Natural killer cell treated with Interleukin-12 subunit alpha and Interleukin-12 subunit beta and Interleukin-15 and Interleukin-18, amount 100 ng/mL, for 72 hours (primary cell): Measurements from ENCODE around the gene LRRC36. TPM values are rescaled to one million over a fixed set of nuclear protein-coding genes. Genes with fewer than 3 reads are reported as not detected.

Source experiments
- ATAC-seq, 2 donors: fragments of 150-1000 bp; cut with Tn5 transposase in 1 of 2; sonication (Bioruptor Pico), chemical (Tn5 transposase) in 1 of 2; 2 replicates each; pipeline ENCODE4 v1.10.0; 2021
- DNase-seq: peaks from one replicate; pipeline ENCODE4 v3.0.0; 2022; ENCODE audit warnings: low spot score
- H3K27ac Mint-ChIP-seq, 2 donors: 1 replicate in 1 of 2; 2 replicates in 1 of 2; pipeline ENCODE4 v1.8.0; 2022; ENCODE audit warnings: mixed read lengths in 2 of 2, mild to moderate bottlenecking in 1 of 2, moderate library complexity in 1 of 2
- H3K27me3 Mint-ChIP-seq, 2 donors: 1 replicate in 1 of 2; 2 replicates in 1 of 2; pipeline ENCODE4 v1.8.0; 2022; ENCODE audit warnings: mixed read lengths in 2 of 2
- H3K36me3 Mint-ChIP-seq: one replicate; pipeline ENCODE4 v1.8.0; 2022; ENCODE audit warnings: mixed read lengths
- H3K4me1 Mint-ChIP-seq, 2 donors: 1 replicate in 1 of 2; 2 replicates in 1 of 2; pipeline ENCODE4 v1.8.0; 2022; ENCODE audit warnings: low read depth in 2 of 2, mixed read lengths in 2 of 2, mild to moderate bottlenecking in 1 of 2
- H3K4me3 Mint-ChIP-seq: one replicate; pipeline ENCODE4 v1.8.0; 2022; ENCODE audit warnings: mixed read lengths
- H3K9me3 Mint-ChIP-seq: 2 replicates; pipeline ENCODE4 v1.8.0; 2022; ENCODE audit warnings: mixed read lengths
- total RNA-seq, 2 donors: library from RNA; stranded (reverse); gene quantifications; one replicate each; pipeline ENCODE4 v1.2.3, GENCODE V29; 2022

Gene LRRC36
- total RNA-seq, 2 donors from 2014 or later = 0.61 TPM; not detected in 1

GRCh38 chr16:67305216-67306071, 21.2 kb upstream of the LRRC36 start:
- no peaks in the 10 kb centered on the region for H3K9me3 Mint-ChIP-seq
- peaks cover 0 to 8% of the 10 kb centered on the region in 2 donors for H3K27me3 Mint-ChIP-seq
- H3K4me1 Mint-ChIP-seq = peaks cover 0 to 4% of the 10 kb centered on the region in 2 donors
- H3K4me3 Mint-ChIP-seq = no peak overlapping the region
- no peak overlapping the region for H3K27ac Mint-ChIP-seq
- ATAC-seq = no peak
- H3K36me3 Mint-ChIP-seq = no peaks in the 10 kb centered on the region
- no peak for DNase-seq

DNA sequence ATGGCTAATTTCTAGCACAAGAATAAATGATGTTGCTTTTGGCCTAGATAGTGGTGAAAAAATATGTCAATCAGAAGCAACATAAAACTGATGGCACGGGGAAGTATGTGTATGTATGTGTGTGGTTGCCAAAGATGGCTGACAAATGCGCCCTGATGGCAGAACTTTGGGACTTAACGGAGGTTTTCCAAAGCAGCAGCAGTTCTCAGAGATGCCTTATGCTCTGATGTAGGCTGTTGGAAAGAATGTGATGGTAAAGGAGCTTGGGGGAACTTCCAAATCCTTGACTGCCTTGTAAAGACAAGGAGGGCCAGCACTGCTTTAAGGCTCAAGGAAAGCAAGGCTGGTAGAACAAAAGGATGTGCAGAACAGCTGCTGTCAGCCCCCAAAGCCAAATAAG, 16.1 kb upstream of the LRRC36 start:
- DNase-seq (no peak), ATAC-seq (no peak)
- Mint-ChIP-seq H3K27ac (peak overlapping the region in 1 of 2 donors; percentile 75), H3K27me3 (peaks cover 0 to 8% of the 10 kb centered on the region in 2 donors), H3K9me3 (no peaks in the 10 kb centered on the region), H3K4me3 (no peak overlapping the region), H3K36me3 (no peaks in the 10 kb centered on the region), H3K4me1 (peaks cover 14 to 20% of the 10 kb centered on the region in 2 donors)

GRCh38 chr16:67311607-67312488, 14.8 kb upstream of the LRRC36 start:
- H3K4me3 Mint-ChIP-seq = peak overlapping the region; percentile 60
- H3K27me3 Mint-ChIP-seq = peaks cover 0 to 3% of the 10 kb centered on the region in 2 donors
- peak overlapping the region; percentile 42 to 75 for H3K27ac Mint-ChIP-seq
- H3K4me1 Mint-ChIP-seq = peaks cover 14 to 20% of the 10 kb centered on the region in 2 donors
- ATAC-seq (peak; percentile 97 to 99), DNase-seq (peak; percentile 81)
- H3K9me3 Mint-ChIP-seq = no peaks in the 10 kb centered on the region
- no peaks in the 10 kb centered on the region for H3K36me3 Mint-ChIP-seq

GRCh38 chr16:67312719-67313118, 13.9 kb upstream of the LRRC36 start:
- Mint-ChIP-seq H3K36me3 (no peaks in the 10 kb centered on the region), H3K27ac (peak overlapping the region; percentile 42 to 75), H3K4me3 (peak overlapping the region; percentile 60), H3K9me3 (no peaks in the 10 kb centered on the region), H3K27me3 (peaks cover 0 to 3% of the 10 kb centered on the region in 2 donors), H3K4me1 (peaks cover 14 to 20% of the 10 kb centered on the region in 2 donors)
- ATAC-seq = no peak
- DNase-seq = no peak

GRCh38 chr16:67317853-67318252, 8.8 kb upstream of the LRRC36 start:
- DNase-seq (no peak), ATAC-seq (no peak)
- Mint-ChIP-seq H3K9me3 (no peaks in the 10 kb centered on the region), H3K4me1 (peaks cover 0 to under 1% of the 10 kb centered on the region in 2 donors), H3K36me3 (no peaks in the 10 kb centered on the region), H3K4me3 (no peak overlapping the region), H3K27me3 (peaks cover 12 to 21% of the 10 kb centered on the region in 2 donors), H3K27ac (no peak overlapping the region)

GRCh38 chr16:67326115-67326471, 522 bp upstream of the LRRC36 start:
- ATAC-seq = peak in 1 of 2 donors; percentile 25
- H3K27ac Mint-ChIP-seq = peak overlapping the region; percentile 55 to 84
- H3K4me3 Mint-ChIP-seq = peak overlapping the region; percentile 94
- H3K36me3 Mint-ChIP-seq = no peaks in the 10 kb centered on the region
- DNase-seq = no peak
- H3K9me3 Mint-ChIP-seq = no peaks in the 10 kb centered on the region
- peaks cover 17 to 26% of the 10 kb centered on the region in 2 donors for H3K27me3 Mint-ChIP-seq
- H3K4me1 Mint-ChIP-seq = peaks cover 13 to 16% of the 10 kb centered on the region in 2 donors

DNA sequence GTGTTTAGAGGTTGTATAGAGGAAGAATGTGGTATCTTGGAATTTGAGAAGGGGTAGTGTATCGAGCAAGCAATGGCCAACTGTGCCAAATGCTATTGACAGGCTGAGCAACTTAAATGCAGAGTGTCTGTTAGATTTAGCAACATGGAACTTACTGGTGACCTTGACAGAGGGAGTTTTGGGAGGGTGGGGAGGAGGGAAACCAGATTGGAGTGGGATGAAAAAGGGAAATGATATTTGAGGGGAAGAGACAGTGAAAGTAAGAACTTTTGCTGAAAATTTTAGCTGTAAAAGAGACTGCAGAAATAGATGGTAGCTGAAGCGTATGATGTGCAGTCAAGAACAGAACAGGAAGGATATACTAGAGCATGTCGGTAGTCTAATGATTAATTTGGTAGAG, 1.1 kb downstream of the LRRC36 start:
- H3K4me1 Mint-ChIP-seq = peaks cover 13 to 16% of the 10 kb centered on the region in 2 donors
- H3K27ac Mint-ChIP-seq = no peak overlapping the region
- no peak overlapping the region for H3K4me3 Mint-ChIP-seq
- H3K9me3 Mint-ChIP-seq = no peaks in the 10 kb centered on the region
- ATAC-seq = no peak
- H3K27me3 Mint-ChIP-seq = peaks cover 10 to 21% of the 10 kb centered on the region in 2 donors
- no peak for DNase-seq
- no peaks in the 10 kb centered on the region for H3K36me3 Mint-ChIP-seq

DNA sequence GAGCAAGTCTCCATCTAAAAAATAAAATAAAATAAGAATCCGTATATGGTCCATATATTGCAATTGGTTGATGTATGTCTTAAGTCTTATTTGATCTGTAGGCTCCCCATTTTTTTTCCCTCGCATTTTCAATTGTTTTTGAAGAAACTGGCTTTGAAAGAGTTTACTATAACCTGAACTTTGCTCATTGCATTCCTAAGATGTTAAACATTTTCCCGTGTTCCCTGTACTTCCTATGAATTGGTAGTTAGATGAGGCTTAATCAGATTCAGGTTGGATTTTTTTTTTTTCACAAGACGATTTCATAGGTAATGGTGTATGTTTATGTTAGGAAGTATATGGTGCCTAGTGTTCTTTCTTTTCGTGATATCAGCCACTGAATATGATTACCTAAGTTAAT, 3.3 kb downstream of the LRRC36 start:
- peaks cover 13 to 16% of the 10 kb centered on the region in 2 donors for H3K4me1 Mint-ChIP-seq
- H3K27me3 Mint-ChIP-seq = peaks cover 0 to 6% of the 10 kb centered on the region in 2 donors
- no peaks in the 10 kb centered on the region for H3K9me3 Mint-ChIP-seq
- no peak overlapping the region for H3K4me3 Mint-ChIP-seq
- H3K27ac Mint-ChIP-seq = no peak overlapping the region
- H3K36me3 Mint-ChIP-seq = no peaks in the 10 kb centered on the region
- ATAC-seq (no peak), DNase-seq (no peak)

DNA sequence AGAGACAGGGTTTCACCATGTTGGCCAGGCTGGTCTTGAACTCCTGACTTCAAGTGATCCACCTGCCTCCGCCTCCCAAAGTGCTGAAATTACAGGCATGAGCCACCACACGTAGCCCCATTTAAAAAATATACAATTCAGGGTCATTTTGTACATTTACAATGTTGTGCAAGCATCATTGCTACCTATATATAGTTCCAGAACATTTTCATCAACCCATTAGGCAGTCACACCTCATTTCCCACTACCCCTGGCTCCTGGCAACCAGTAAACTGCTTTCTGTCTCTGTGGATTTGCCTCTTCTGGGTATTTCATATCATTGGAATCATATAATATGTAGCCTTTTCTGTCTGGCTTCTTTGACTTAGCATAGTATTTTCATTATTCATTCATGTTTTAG, 6.7 kb downstream of the LRRC36 start:
- no peaks in the 10 kb centered on the region for H3K4me1 Mint-ChIP-seq
- no peak overlapping the region for H3K4me3 Mint-ChIP-seq
- no peaks in the 10 kb centered on the region for H3K27me3 Mint-ChIP-seq
- no peaks in the 10 kb centered on the region for H3K9me3 Mint-ChIP-seq
- no peak overlapping the region for H3K27ac Mint-ChIP-seq
- ATAC-seq (no peak), DNase-seq (no peak)
- H3K36me3 Mint-ChIP-seq = no peaks in the 10 kb centered on the region

GRCh38 chr16:67336116-67336515, 9.5 kb downstream of the LRRC36 start:
- no peaks in the 10 kb centered on the region for H3K9me3 Mint-ChIP-seq
- H3K4me3 Mint-ChIP-seq = no peak overlapping the region
- no peaks in the 10 kb centered on the region for H3K4me1 Mint-ChIP-seq
- H3K27ac Mint-ChIP-seq = no peak overlapping the region
- no peaks in the 10 kb centered on the region for H3K36me3 Mint-ChIP-seq
- no peaks in the 10 kb centered on the region for H3K27me3 Mint-ChIP-seq
- DNase-seq (no peak), ATAC-seq (no peak)

- no peak for ATAC-seq
- H3K36me3 Mint-ChIP-seq = no peaks in the 10 kb centered on the region
- no peak for DNase-seq
- H3K9me3 Mint-ChIP-seq = no peaks in the 10 kb centered on the region
- H3K4me1 Mint-ChIP-seq = no peaks in the 10 kb centered on the region
- H3K27me3 Mint-ChIP-seq = no peaks in the 10 kb centered on the region
- no peak overlapping the region for H3K27ac Mint-ChIP-seq
- H3K4me3 Mint-ChIP-seq = no peak overlapping the region
Measured at GRCh38 chr16:67336648-67337047, 10.0 kb downstream of the LRRC36 start.

DNA sequence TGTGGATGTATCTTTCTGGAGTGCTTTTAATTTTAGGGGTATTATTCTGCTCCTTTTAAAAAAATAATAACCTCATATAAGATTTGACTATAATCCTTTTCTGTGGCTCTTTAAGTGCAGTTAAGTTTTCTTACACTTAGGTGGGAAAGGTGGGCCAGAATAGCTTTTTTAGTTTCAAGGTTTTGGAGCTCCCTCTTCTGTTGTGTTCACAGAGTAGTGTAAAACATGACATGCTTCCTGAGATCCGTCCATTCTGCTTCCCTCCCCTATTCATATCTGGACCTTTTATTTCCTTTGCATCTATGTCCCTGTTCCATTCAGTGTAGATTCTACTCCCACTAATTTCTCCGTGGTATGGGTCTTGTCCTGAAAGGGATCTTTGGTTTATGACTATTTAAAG, 12.8 kb downstream of the LRRC36 start:
- ATAC-seq (no peak), DNase-seq (no peak)
- Mint-ChIP-seq H3K4me1 (no peaks in the 10 kb centered on the region), H3K36me3 (no peaks in the 10 kb centered on the region), H3K27ac (no peak overlapping the region), H3K9me3 (no peaks in the 10 kb centered on the region), H3K4me3 (no peak overlapping the region), H3K27me3 (no peaks in the 10 kb centered on the region)

DNA sequence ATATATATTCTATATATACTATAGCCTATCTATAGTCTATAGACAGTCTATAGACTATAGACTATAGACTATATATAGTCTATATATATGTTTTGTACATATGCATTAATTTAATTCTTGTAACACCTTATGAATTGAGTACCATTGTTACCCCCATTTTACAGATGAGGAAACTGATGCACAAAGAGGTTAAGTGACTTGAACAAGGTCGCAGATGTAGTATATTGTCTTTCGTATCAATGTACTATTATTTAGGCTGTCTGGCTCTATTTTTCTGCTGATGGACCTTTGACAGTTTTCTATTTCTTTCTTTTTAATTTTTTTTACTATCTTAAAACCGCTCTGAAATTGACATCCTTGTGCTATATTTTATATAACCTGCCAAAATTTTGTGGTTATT, 14.6 kb downstream of the LRRC36 start:
- Mint-ChIP-seq H3K36me3 (no peaks in the 10 kb centered on the region), H3K4me1 (no peaks in the 10 kb centered on the region), H3K4me3 (no peak overlapping the region), H3K27me3 (no peaks in the 10 kb centered on the region), H3K9me3 (no peaks in the 10 kb centered on the region), H3K27ac (no peak overlapping the region)
- DNase-seq (no peak), ATAC-seq (no peak)

- Mint-ChIP-seq H3K4me1 (no peaks in the 10 kb centered on the region), H3K4me3 (no peak overlapping the region), H3K27me3 (no peaks in the 10 kb centered on the region), H3K9me3 (no peaks in the 10 kb centered on the region), H3K36me3 (no peaks in the 10 kb centered on the region), H3K27ac (no peak overlapping the region)
- no peak for DNase-seq
- no peak for ATAC-seq
Measured at GRCh38 chr16:67342616-67343015, 16.0 kb downstream of the LRRC36 start.
